HG03558 (cell line): ENCODE measurements around the gene SIVA1.

Source experiments
- ATAC-seq: cut with Tn5 transposase; IDR thresholded peaks from one replicate; pipeline ENCODE4 v1.9.1; 2021; ENCODE audit warnings: moderate number of reproducible peaks; ENCODE audit not compliant: unreplicated experiment; ENCODE audit errors: extremely low read depth

SIVA1 gene

GRCh38 chr14:104768437-104769323, 15.7 kb downstream of the SIVA1 start:
- no peak for ATAC-seq

GRCh38 chr14:104769324-104770071, 16.6 kb downstream of the SIVA1 start:
- no peak for ATAC-seq

- ATAC-seq = no peak
These were observed 17.2 kb downstream of the SIVA1 start for GRCh38 chr14:104770072-104770579.

- ATAC-seq = no peak
These were observed 17.9 kb downstream of the SIVA1 start for GRCh38 chr14:104770851-104771272.

GRCh38 chr14:104771374-104771773, 18.4 kb downstream of the SIVA1 start:
- no peak for ATAC-seq

- ATAC-seq = no peak
These were observed 19.2 kb downstream of the SIVA1 start for GRCh38 chr14:104771918-104772706.

GRCh38 chr14:104772707-104773504, 20.0 kb downstream of the SIVA1 start:
- ATAC-seq = no peak

- ATAC-seq = no peak
These were observed 20.8 kb downstream of the SIVA1 start for GRCh38 chr14:104773505-104774452.

- no peak for ATAC-seq
These were observed 21.6 kb downstream of the SIVA1 start for GRCh38 chr14:104774453-104775072.

- ATAC-seq = no peak
These were observed 22.1 kb downstream of the SIVA1 start for GRCh38 chr14:104775073-104775489.

GRCh38 chr14:104776481-104776880, 23.5 kb downstream of the SIVA1 start:
- ATAC-seq = no peak

GRCh38 chr14:104776961-104777807, 24.2 kb downstream of the SIVA1 start:
- no peak for ATAC-seq

GRCh38 chr14:104777808-104778249, 24.9 kb downstream of the SIVA1 start:
- ATAC-seq = no peak

- ATAC-seq = no peak
These were observed 25.9 kb downstream of the SIVA1 start for GRCh38 chr14:104778694-104779331.

GRCh38 chr14:104779776-104780512, 27.0 kb downstream of the SIVA1 start:
- ATAC-seq = no peak

- no peak for ATAC-seq
These were observed 27.6 kb downstream of the SIVA1 start for GRCh38 chr14:104780513-104781030.
